ENCODE data around the gene GRID2.

GRID2 gene

GRCh38 chr4:93718233-93718632 is 1414.5 kb downstream of the GRID2 start:
- DNase-seq: no peak

- no peak for DNase-seq
Measured at GRCh38 chr4:93719552-93719951, 1415.8 kb downstream of the GRID2 start.

- no peak for DNase-seq
Measured at GRCh38 chr4:93722446-93722845, 1418.7 kb downstream of the GRID2 start.

- no peak for DNase-seq
Measured at GRCh38 chr4:93730251-93730650, 1426.5 kb downstream of the GRID2 start.

- no peak for DNase-seq
Measured at GRCh38 chr4:93730760-93731159, 1427.0 kb downstream of the GRID2 start.

GRCh38 chr4:93731456-93731855 is 1427.7 kb downstream of the GRID2 start:
- no peak for DNase-seq

GRCh38 chr4:93732509-93732908 is 1428.7 kb downstream of the GRID2 start:
- no peak for DNase-seq

- DNase-seq: no peak
Measured at GRCh38 chr4:93740890-93741289, 1437.1 kb downstream of the GRID2 start.

GRCh38 chr4:93743022-93743421 is 1439.3 kb downstream of the GRID2 start:
- no peak for DNase-seq

- DNase-seq: no peak
Measured at GRCh38 chr4:93743635-93744034, 1439.9 kb downstream of the GRID2 start.

- no peak for DNase-seq
Measured at GRCh38 chr4:93744961-93745360, 1441.2 kb downstream of the GRID2 start.

- DNase-seq: no peak
Measured at GRCh38 chr4:93746031-93746430, 1442.3 kb downstream of the GRID2 start.

GRCh38 chr4:93747220-93747619 is 1443.5 kb downstream of the GRID2 start:
- no peak for DNase-seq

- no peak for DNase-seq
Measured at GRCh38 chr4:93748373-93749291, 1444.9 kb downstream of the GRID2 start.

GRCh38 chr4:93749292-93749761 is 1445.6 kb downstream of the GRID2 start:
- DNase-seq: no peak

GRCh38 chr4:93751411-93751810 is 1447.6 kb downstream of the GRID2 start:
- no peak for DNase-seq

GRCh38 chr4:93756101-93756500 is 1452.3 kb downstream of the GRID2 start:
- DNase-seq: no peak

GRCh38 chr4:93759506-93759905 is 1455.7 kb downstream of the GRID2 start:
- no peak for DNase-seq

GRCh38 chr4:93760284-93760683 is 1456.5 kb downstream of the GRID2 start:
- DNase-seq: no peak

- no peak for DNase-seq
Measured at GRCh38 chr4:93761286-93761685, 1457.5 kb downstream of the GRID2 start.

- peak; percentile 49 for DNase-seq
Measured at GRCh38 chr4:93764639-93765246, 1461.0 kb downstream of the GRID2 start.

GRCh38 chr4:93767917-93768316 is 1464.2 kb downstream of the GRID2 start:
- DNase-seq: no peak

- no peak for DNase-seq
Measured at GRCh38 chr4:93770201-93770600, 1466.4 kb downstream of the GRID2 start.

All from NCI-H187 treated with DMSO at 0.1 percent for 48 hours (cell line).